ENCODE measurements around the gene DIP2C.
"Not testable (repeated sequence)": the region's sequence is repeated elsewhere in the genome, so short reads cannot be mapped to it uniquely, and the experiment has no call there.

The DIP2C gene

DNA sequence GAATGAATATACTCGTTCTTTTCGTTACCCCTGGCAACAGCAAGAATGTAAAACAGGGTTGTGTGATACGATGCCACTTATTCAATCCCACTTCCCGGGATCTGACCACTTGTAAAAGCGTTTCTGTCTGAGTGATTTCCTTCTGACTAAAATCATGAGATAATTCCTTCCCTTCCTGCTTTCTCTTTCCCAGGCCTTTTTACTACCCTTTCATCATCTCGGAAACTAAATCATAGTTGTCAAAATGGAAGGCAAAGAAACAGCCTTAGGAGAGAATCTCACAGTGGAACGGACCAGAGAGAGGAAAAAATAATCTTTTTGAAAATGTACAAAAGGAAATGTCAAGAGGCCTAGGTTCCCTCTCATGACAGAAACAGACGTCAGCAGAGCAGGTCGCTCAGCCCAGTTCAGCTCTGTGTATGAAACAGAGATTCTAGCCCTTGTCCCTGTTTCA, 29.8 kb downstream of the DIP2C start:
- H3K9me2 ChIP-seq (replicated peaks; ENCODE audit: low read depth, low read length): no peaks in the 10 kb centered on the region
- H3K79me2 ChIP-seq (ENCODE audit: insufficient read depth, low read length): no peaks in the 10 kb centered on the region
- TF ChIP-seq, protein P1, sequence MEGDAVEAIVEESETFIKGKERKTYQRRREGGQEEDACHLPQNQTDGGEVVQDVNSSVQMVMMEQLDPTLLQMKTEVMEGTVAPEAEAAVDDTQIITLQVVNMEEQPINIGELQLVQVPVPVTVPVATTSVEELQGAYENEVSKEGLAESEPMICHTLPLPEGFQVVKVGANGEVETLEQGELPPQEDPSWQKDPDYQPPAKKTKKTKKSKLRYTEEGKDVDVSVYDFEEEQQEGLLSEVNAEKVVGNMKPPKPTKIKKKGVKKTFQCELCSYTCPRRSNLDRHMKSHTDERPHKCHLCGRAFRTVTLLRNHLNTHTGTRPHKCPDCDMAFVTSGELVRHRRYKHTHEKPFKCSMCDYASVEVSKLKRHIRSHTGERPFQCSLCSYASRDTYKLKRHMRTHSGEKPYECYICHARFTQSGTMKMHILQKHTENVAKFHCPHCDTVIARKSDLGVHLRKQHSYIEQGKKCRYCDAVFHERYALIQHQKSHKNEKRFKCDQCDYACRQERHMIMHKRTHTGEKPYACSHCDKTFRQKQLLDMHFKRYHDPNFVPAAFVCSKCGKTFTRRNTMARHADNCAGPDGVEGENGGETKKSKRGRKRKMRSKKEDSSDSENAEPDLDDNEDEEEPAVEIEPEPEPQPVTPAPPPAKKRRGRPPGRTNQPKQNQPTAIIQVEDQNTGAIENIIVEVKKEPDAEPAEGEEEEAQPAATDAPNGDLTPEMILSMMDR (conservative IDR thresholded peaks at IDR 0.05; ENCODE audit: low read length): no peak
- no peak for TF ChIP-seq EZH2phosphoT487 (IDR thresholded peaks at IDR 0.05; ENCODE audit: borderline replicate concordance)

DNA sequence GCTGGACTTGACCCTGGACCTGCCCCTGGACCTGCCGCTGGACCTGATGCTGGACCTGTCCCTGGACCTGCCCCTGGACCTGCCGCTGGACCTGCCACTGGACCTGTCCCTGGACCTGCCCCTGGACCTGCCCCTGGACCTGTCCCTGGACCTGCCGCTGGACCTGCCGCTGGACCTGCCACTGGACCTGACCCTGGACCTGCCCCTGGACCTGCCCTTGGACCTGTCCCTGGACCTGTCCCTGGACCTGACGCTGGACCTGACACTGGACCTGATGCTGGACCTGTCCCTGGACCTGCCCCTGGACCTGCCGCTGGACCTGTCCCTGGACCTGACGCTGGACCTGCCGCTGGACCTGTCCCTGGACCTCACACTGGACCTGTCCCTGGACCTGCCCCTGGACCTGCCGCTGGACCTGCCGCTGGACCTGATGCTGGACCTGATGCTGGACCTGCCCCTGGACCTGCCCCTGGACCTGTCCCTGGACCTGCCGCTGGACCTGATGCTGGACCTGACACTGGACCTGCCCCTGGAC, 31.6 kb downstream of the DIP2C start:
- H3F3A ChIP-seq (ENCODE audit: low read depth); H3K79me2 ChIP-seq (ENCODE audit: insufficient read depth, low read length); H3K9me2 ChIP-seq (replicated peaks; ENCODE audit: low read depth, low read length); H3K36me3 ChIP-seq (ENCODE audit: insufficient read depth, low read length); H3K9ac ChIP-seq (ENCODE audit: low read depth, low read length, poor library complexity, severe bottlenecking); H3K4me3 ChIP-seq (ENCODE audit: low read length, poor library complexity, severe bottlenecking); H3K4me2 ChIP-seq (ENCODE audit: low read depth, low read length, poor library complexity, severe bottlenecking); H2AFZ ChIP-seq (ENCODE audit: low read length); H3K9me3 ChIP-seq (ENCODE audit: insufficient read depth, low read depth, low read length); H3K4me1 ChIP-seq (ENCODE audit: insufficient read depth, low read length, poor library complexity, severe bottlenecking); H4K20me1 ChIP-seq (ENCODE audit: insufficient read depth, low read length, poor library complexity, severe bottlenecking); H3K27me3 ChIP-seq (ENCODE audit: insufficient read depth, low read length, poor library complexity, severe bottlenecking): not testable (repeated sequence)

More for the DNA sequence above, 29.8 kb downstream of the DIP2C start:
- H3K4me2 ChIP-seq (ENCODE audit: low read depth, low read length, poor library complexity, severe bottlenecking): no peak overlapping the region
- H3K4me1 ChIP-seq (ENCODE audit: insufficient read depth, low read length, poor library complexity, severe bottlenecking): no peaks in the 10 kb centered on the region
- H3K4me3 ChIP-seq (ENCODE audit: low read length, poor library complexity, severe bottlenecking): no peak overlapping the region
- no peak overlapping the region for H3K9ac ChIP-seq (ENCODE audit: low read depth, low read length, poor library complexity, severe bottlenecking)
- H3F3A ChIP-seq (ENCODE audit: low read depth): no peaks in the 10 kb centered on the region
- H3K27me3 ChIP-seq (ENCODE audit: insufficient read depth, low read length, poor library complexity, severe bottlenecking): no peaks in the 10 kb centered on the region
- H3K9me3 ChIP-seq (ENCODE audit: insufficient read depth, low read depth, low read length): no peaks in the 10 kb centered on the region
- H4K20me1 ChIP-seq (ENCODE audit: insufficient read depth, low read length, poor library complexity, severe bottlenecking): no peaks in the 10 kb centered on the region
- H3K36me3 ChIP-seq (ENCODE audit: insufficient read depth, low read length): no peaks in the 10 kb centered on the region
- H2AFZ ChIP-seq (ENCODE audit: low read length): no peak overlapping the region

DNA sequence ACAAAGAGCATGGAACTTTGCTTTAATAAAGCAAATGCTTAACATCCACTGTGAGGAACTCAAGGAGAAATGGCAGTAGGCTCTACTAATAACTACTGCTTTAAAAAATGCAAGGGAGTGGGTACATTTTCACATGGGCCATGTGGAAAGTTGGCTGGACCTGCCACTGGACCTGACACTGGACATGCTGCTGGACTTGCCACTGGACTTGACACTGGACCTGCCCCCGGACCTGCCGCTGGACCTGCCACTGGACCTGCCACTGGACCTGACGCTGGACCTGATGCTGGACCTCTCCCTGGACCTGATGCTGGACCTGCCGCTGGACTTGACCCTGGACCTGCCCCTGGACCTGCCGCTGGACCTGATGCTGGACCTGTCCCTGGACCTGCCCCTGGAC, 32.6 kb downstream of the DIP2C start:
- Histone ChIP-seq H4K20me1 (ENCODE audit: insufficient read depth, low read length, poor library complexity, severe bottlenecking) (no peaks in the 10 kb centered on the region), H3K9me3 (ENCODE audit: insufficient read depth, low read depth, low read length) (no peaks in the 10 kb centered on the region), H3K9ac (ENCODE audit: low read depth, low read length, poor library complexity, severe bottlenecking) (no peak overlapping the region), H3K4me1 (ENCODE audit: insufficient read depth, low read length, poor library complexity, severe bottlenecking) (no peaks in the 10 kb centered on the region), H3K4me2 (ENCODE audit: low read depth, low read length, poor library complexity, severe bottlenecking) (no peak overlapping the region), H3K27me3 (ENCODE audit: insufficient read depth, low read length, poor library complexity, severe bottlenecking) (no peaks in the 10 kb centered on the region), H3K36me3 (ENCODE audit: insufficient read depth, low read length) (no peaks in the 10 kb centered on the region), H3K4me3 (ENCODE audit: low read length, poor library complexity, severe bottlenecking) (no peak overlapping the region), H3F3A (ENCODE audit: low read depth) (no peaks in the 10 kb centered on the region), H3K9me2 (replicated peaks; ENCODE audit: low read depth, low read length) (no peaks in the 10 kb centered on the region), H2AFZ (ENCODE audit: low read length) (no peak overlapping the region), H3K79me2 (ENCODE audit: insufficient read depth, low read length) (no peaks in the 10 kb centered on the region)
- TF ChIP-seq, protein P1 (conservative IDR thresholded peaks at IDR 0.05; ENCODE audit: low read length): no peak
- TF ChIP-seq EZH2phosphoT487 (IDR thresholded peaks at IDR 0.05; ENCODE audit: borderline replicate concordance): no peak

DNA sequence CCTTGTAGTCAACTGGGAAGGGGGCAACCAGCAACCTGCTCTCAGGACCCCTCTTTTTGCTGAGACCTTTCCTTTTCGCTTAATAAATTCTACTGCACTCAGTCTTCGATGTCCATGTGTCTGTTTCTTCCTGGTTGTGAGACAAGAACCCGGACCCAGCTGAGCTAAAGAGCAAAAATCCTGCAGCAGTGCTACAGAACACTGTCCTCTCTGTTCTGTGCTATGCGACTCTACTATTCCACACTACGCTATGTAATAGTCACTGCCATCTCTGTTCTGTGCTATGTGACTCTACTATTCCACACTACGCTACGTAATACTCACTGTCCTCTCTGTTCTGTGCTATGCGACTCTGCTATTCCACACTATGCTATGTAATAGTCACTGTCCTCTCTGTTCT, 34.3 kb downstream of the DIP2C start:
- Histone ChIP-seq H3F3A (ENCODE audit: low read depth) (no peaks in the 10 kb centered on the region), H3K36me3 (ENCODE audit: insufficient read depth, low read length) (no peaks in the 10 kb centered on the region), H4K20me1 (ENCODE audit: insufficient read depth, low read length, poor library complexity, severe bottlenecking) (no peaks in the 10 kb centered on the region), H3K79me2 (ENCODE audit: insufficient read depth, low read length) (no peaks in the 10 kb centered on the region), H3K4me2 (ENCODE audit: low read depth, low read length, poor library complexity, severe bottlenecking) (no peak overlapping the region), H3K27me3 (ENCODE audit: insufficient read depth, low read length, poor library complexity, severe bottlenecking) (no peaks in the 10 kb centered on the region), H3K9me2 (replicated peaks; ENCODE audit: low read depth, low read length) (no peaks in the 10 kb centered on the region), H3K9me3 (ENCODE audit: insufficient read depth, low read depth, low read length) (no peaks in the 10 kb centered on the region; the same call in 1 of the 2 replicates), H2AFZ (ENCODE audit: low read length) (no peak overlapping the region), H3K4me1 (ENCODE audit: insufficient read depth, low read length, poor library complexity, severe bottlenecking) (no peaks in the 10 kb centered on the region), H3K4me3 (ENCODE audit: low read length, poor library complexity, severe bottlenecking) (no peak overlapping the region), H3K9ac (ENCODE audit: low read depth, low read length, poor library complexity, severe bottlenecking) (no peak overlapping the region)
- no peak for TF ChIP-seq EZH2phosphoT487 (IDR thresholded peaks at IDR 0.05; ENCODE audit: borderline replicate concordance)
- TF ChIP-seq, protein P1 (conservative IDR thresholded peaks at IDR 0.05; ENCODE audit: low read length): no peak

All from Loucy (cell line).